ENCODE data around the gene RNU6-9. TPM values are rescaled to one million over a fixed set of nuclear protein-coding genes. Genes with fewer than 3 reads are reported as not detected.

RNU6-9 gene
- total and polyA plus RNA-seq, 2 of the 13 experiments (the other 11 are each of a cell fraction or from before 2014, with no cell fraction given) = under 0.01 TPM; not detected in 1

DNA sequence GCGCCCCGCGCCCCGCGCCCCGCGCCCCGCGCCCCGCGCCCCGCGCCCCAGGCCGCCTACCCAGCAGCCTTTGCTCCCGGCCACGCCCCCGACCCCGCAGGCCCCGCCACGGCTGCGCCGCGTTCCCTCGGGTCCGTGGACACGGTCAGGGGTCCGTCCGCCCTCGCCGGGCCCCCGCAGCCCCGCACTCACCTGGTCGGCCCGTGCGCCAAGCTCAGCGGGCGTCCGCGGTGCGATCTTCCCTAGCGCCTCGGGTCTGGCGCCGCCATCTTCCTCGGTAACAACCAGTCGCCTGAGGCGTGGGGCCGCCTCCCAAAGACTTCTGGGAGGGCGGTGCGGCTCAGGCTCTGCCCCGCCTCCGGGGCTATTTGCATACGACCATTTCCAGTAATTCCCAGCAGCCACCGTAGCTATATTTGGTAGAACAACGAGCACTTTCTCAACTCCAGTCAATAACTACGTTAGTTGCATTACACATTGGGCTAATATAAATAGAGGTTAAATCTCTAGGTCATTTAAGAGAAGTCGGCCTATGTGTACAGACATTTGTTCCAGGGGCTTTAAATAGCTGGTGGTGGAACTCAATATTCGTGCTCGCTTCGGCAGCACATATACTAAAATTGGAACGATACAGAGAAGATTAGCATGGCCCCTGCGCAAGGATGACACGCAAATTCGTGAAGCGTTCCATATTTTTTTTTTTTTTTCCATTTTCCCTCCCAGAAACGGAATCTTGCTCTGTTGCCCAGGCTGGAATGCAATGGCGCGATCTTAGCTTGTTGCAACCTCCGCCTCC lies at the start of gene RNU6-9, which contains the start of gene MED16 (continued):
- TF ChIP-seq, protein P1, sequence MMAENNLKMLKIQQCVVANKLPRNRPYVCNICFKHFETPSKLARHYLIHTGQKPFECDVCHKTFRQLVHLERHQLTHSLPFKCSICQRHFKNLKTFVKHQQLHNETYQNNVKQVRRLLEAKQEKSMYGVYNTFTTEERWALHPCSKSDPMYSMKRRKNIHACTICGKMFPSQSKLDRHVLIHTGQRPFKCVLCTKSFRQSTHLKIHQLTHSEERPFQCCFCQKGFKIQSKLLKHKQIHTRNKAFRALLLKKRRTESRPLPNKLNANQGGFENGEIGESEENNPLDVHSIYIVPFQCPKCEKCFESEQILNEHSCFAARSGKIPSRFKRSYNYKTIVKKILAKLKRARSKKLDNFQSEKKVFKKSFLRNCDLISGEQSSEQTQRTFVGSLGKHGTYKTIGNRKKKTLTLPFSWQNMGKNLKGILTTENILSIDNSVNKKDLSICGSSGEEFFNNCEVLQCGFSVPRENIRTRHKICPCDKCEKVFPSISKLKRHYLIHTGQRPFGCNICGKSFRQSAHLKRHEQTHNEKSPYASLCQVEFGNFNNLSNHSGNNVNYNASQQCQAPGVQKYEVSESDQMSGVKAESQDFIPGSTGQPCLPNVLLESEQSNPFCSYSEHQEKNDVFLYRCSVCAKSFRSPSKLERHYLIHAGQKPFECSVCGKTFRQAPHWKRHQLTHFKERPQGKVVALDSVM (CRISPR knock-in tag; IDR thresholded peaks at IDR 0.05) = peak; percentile 54; the same call in 1 of the 2 replicates
- TF ChIP-seq SMAD1 (CRISPR knock-in tag; IDR thresholded peaks at IDR 0.05; ENCODE audit: borderline replicate concordance, low read depth) = peak; percentile 79; the same call in 1 of the 2 replicates
- no peak for TF ChIP-seq NCOA2 (CRISPR knock-in tag; IDR thresholded peaks at IDR 0.05)
- no peak for TF ChIP-seq MTA1 (CRISPR knock-in tag; IDR thresholded peaks at IDR 0.05; ENCODE audit: borderline replicate concordance)
- TF ChIP-seq, protein P2, sequence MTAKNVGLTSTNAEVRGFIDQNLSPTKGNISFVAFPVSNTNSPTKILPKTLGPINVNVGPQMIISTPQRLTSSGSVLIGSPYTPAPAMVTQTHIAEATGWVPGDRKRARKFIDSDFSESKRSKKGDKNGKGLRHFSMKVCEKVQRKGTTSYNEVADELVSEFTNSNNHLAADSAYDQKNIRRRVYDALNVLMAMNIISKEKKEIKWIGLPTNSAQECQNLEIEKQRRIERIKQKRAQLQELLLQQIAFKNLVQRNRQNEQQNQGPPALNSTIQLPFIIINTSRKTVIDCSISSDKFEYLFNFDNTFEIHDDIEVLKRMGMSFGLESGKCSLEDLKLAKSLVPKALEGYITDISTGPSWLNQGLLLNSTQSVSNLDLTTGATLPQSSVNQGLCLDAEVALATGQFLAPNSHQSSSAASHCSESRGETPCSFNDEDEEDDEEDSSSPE (CRISPR knock-in tag; IDR thresholded peaks at IDR 0.05) = 0 out of 2 replicates have a peak, but pooled peaks have one; percentile 38
- TF ChIP-seq, protein P3, sequence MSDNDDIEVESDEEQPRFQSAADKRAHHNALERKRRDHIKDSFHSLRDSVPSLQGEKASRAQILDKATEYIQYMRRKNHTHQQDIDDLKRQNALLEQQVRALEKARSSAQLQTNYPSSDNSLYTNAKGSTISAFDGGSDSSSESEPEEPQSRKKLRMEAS (IDR thresholded peaks at IDR 0.05) = peak; percentile 42; the same call in 1 of the 2 replicates
- no peak for TF ChIP-seq SP1 (IDR thresholded peaks at IDR 0.05)
- peak; percentile 78 for TF ChIP-seq SP1 (CRISPR knock-in tag; IDR thresholded peaks at IDR 0.05)
- peak; percentile 58; the same call in 1 of the 2 replicates for TF ChIP-seq KDM5B (CRISPR knock-in tag; IDR thresholded peaks at IDR 0.05; ENCODE audit: borderline replicate concordance)
- peak; percentile 73 for TF ChIP-seq HOXA3 (CRISPR knock-in tag; IDR thresholded peaks at IDR 0.05)
- TF ChIP-seq TBX3 (IDR thresholded peaks at IDR 0.05; ENCODE audit: borderline replicate concordance) = no peak
- no peak for TF ChIP-seq HNF4G (IDR thresholded peaks at IDR 0.05; ENCODE audit: borderline replicate concordance, low read depth, low read length)
- no peak for TF ChIP-seq HNF4G (CRISPR knock-in tag; IDR thresholded peaks at IDR 0.05; ENCODE audit: borderline replicate concordance, low read depth)
- peak; percentile 79 for TF ChIP-seq GATAD1 (CRISPR knock-in tag; IDR thresholded peaks at IDR 0.05)
- no peak for TF ChIP-seq GTF2F1 (IDR thresholded peaks at IDR 0.05; ENCODE audit: low read length)
- TF ChIP-seq, protein P4, sequence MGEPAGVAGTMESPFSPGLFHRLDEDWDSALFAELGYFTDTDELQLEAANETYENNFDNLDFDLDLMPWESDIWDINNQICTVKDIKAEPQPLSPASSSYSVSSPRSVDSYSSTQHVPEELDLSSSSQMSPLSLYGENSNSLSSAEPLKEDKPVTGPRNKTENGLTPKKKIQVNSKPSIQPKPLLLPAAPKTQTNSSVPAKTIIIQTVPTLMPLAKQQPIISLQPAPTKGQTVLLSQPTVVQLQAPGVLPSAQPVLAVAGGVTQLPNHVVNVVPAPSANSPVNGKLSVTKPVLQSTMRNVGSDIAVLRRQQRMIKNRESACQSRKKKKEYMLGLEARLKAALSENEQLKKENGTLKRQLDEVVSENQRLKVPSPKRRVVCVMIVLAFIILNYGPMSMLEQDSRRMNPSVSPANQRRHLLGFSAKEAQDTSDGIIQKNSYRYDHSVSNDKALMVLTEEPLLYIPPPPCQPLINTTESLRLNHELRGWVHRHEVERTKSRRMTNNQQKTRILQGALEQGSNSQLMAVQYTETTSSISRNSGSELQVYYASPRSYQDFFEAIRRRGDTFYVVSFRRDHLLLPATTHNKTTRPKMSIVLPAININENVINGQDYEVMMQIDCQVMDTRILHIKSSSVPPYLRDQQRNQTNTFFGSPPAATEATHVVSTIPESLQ (CRISPR knock-in tag; conservative IDR thresholded peaks at IDR 0.05) = 0 out of 2 replicates have a peak, but pooled peaks have one; percentile 58
- peak; percentile 51; the same call in 1 of the 2 replicates for TF ChIP-seq ARNT2 (CRISPR knock-in tag; IDR thresholded peaks at IDR 0.05; ENCODE audit: low read depth)
- TF ChIP-seq, protein P5, sequence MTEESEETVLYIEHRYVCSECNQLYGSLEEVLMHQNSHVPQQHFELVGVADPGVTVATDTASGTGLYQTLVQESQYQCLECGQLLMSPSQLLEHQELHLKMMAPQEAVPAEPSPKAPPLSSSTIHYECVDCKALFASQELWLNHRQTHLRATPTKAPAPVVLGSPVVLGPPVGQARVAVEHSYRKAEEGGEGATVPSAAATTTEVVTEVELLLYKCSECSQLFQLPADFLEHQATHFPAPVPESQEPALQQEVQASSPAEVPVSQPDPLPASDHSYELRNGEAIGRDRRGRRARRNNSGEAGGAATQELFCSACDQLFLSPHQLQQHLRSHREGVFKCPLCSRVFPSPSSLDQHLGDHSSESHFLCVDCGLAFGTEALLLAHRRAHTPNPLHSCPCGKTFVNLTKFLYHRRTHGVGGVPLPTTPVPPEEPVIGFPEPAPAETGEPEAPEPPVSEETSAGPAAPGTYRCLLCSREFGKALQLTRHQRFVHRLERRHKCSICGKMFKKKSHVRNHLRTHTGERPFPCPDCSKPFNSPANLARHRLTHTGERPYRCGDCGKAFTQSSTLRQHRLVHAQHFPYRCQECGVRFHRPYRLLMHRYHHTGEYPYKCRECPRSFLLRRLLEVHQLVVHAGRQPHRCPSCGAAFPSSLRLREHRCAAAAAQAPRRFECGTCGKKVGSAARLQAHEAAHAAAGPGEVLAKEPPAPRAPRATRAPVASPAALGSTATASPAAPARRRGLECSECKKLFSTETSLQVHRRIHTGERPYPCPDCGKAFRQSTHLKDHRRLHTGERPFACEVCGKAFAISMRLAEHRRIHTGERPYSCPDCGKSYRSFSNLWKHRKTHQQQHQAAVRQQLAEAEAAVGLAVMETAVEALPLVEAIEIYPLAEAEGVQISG (CRISPR knock-in tag; IDR thresholded peaks at IDR 0.05) = peak; percentile 76
- TF ChIP-seq HNF4A (CRISPR knock-in tag; IDR thresholded peaks at IDR 0.05) = no peak
- TF ChIP-seq, protein P6, sequence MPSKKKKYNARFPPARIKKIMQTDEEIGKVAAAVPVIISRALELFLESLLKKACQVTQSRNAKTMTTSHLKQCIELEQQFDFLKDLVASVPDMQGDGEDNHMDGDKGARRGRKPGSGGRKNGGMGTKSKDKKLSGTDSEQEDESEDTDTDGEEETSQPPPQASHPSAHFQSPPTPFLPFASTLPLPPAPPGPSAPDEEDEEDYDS (CRISPR knock-in tag; IDR thresholded peaks at IDR 0.05) = peak; percentile 72; the same call in 1 of the 2 replicates
- TF ChIP-seq ETV5 (CRISPR knock-in tag; IDR thresholded peaks at IDR 0.05; ENCODE audit: borderline replicate concordance) = no peak

All from HepG2 (cell line).